Measurements from ENCODE around the gene SLC25A22. TPM values are rescaled to one million over a fixed set of nuclear protein-coding genes. Genes with fewer than 3 reads are reported as not detected.

The SLC25A22 gene
- total RNA-seq, 1 donor from 2014 or later = 17.8 TPM

GRCh38 chr11:844693-845644 lies 46.9 kb upstream of the SLC25A22 start:
- Mint-ChIP-seq H3K36me3 (ENCODE audit: low read depth, unreplicated experiment) (no peaks in the 10 kb centered on the region), H3K27ac (ENCODE audit: unreplicated experiment) (peak overlapping the region; percentile 74), H3K4me1 (ENCODE audit: unreplicated experiment) (peaks cover 10% of the 10 kb centered on the region), H3K27me3 (ENCODE audit: unreplicated experiment) (peaks cover 8% of the 10 kb centered on the region), H3K4me3 (ENCODE audit: unreplicated experiment) (peak overlapping the region; percentile 59), H3K9me3 (ENCODE audit: unreplicated experiment) (no peaks in the 10 kb centered on the region)
- peak; percentile 72 for DNase-seq (ENCODE audit: low spot score)
- no peak for TF ChIP-seq CTCF (IDR thresholded peaks at IDR 0.05; ENCODE audit: unreplicated experiment)

- H3K4me1 Mint-ChIP-seq (ENCODE audit: unreplicated experiment) = peaks cover 10% of the 10 kb centered on the region
- DNase-seq (ENCODE audit: low spot score) = peak; percentile 77
- peak overlapping the region; percentile 61 for H3K27ac Mint-ChIP-seq (ENCODE audit: unreplicated experiment)
- TF ChIP-seq CTCF (IDR thresholded peaks at IDR 0.05; ENCODE audit: unreplicated experiment) = no peak
- H3K27me3 Mint-ChIP-seq (ENCODE audit: unreplicated experiment) = peaks cover 8% of the 10 kb centered on the region
- no peaks in the 10 kb centered on the region for H3K36me3 Mint-ChIP-seq (ENCODE audit: low read depth, unreplicated experiment)
- peak overlapping the region; percentile 85 for H3K4me3 Mint-ChIP-seq (ENCODE audit: unreplicated experiment)
- H3K9me3 Mint-ChIP-seq (ENCODE audit: unreplicated experiment) = no peaks in the 10 kb centered on the region
Measured at GRCh38 chr11:843818-844692, 46.0 kb upstream of the SLC25A22 start.

GRCh38 chr11:843086-843734 lies 45.1 kb upstream of the SLC25A22 start:
- no peak overlapping the region for H3K27ac Mint-ChIP-seq (ENCODE audit: unreplicated experiment)
- H3K4me3 Mint-ChIP-seq (ENCODE audit: unreplicated experiment) = peak overlapping the region; percentile 85
- peak; percentile 25 for TF ChIP-seq CTCF (IDR thresholded peaks at IDR 0.05; ENCODE audit: unreplicated experiment)
- peaks cover 10% of the 10 kb centered on the region for H3K4me1 Mint-ChIP-seq (ENCODE audit: unreplicated experiment)
- H3K9me3 Mint-ChIP-seq (ENCODE audit: unreplicated experiment) = no peaks in the 10 kb centered on the region
- peaks cover 5% of the 10 kb centered on the region for H3K27me3 Mint-ChIP-seq (ENCODE audit: unreplicated experiment)
- DNase-seq (ENCODE audit: low spot score) = no peak
- H3K36me3 Mint-ChIP-seq (ENCODE audit: low read depth, unreplicated experiment) = no peaks in the 10 kb centered on the region

- Mint-ChIP-seq H3K36me3 (ENCODE audit: low read depth, unreplicated experiment) (no peaks in the 10 kb centered on the region), H3K4me3 (ENCODE audit: unreplicated experiment) (peak within 1 kb of the TSS; percentile 93), H3K4me1 (ENCODE audit: unreplicated experiment) (peaks cover 10% of the 10 kb centered on the region), H3K27me3 (ENCODE audit: unreplicated experiment) (peaks cover 5% of the 10 kb centered on the region), H3K27ac (ENCODE audit: unreplicated experiment) (peak within 1 kb of the TSS; percentile 61), H3K9me3 (ENCODE audit: unreplicated experiment) (no peaks in the 10 kb centered on the region)
- DNase-seq (ENCODE audit: low spot score) = peak; percentile 84
- TF ChIP-seq CTCF (IDR thresholded peaks at IDR 0.05; ENCODE audit: unreplicated experiment) = no peak
Measured at GRCh38 chr11:842370-843002, 44.4 kb upstream of the SLC25A22 start, which contains the start of the genes POLR2L and TSPAN4. TSS of gene POLR2L (minus strand) at chr11:842529. CDS start at chr11:842508, 21 bp downstream. TSS of gene TSPAN4 (plus strand) at chr11:842852. CDS start at chr11:850305, 7,453 bp downstream.
